Duodenal mucosa (tissue), 2 donors: ENCODE measurements around the gene RSRC1.
"Not testable (repeated sequence)": the region's sequence is repeated elsewhere in the genome, so short reads cannot be mapped to it uniquely, and the experiment has no call there.

Experiments used
- H3K27ac ChIP-seq: one replicate; pipeline ENCODE4 v1.7.0; 2013; ENCODE audit warnings: low read depth, low read length
- H3K27me3 ChIP-seq, 2 donors: one replicate each; pipeline ENCODE4 v1.7.0; 2013; ENCODE audit warnings: low read length in 2 of 2, control low read depth in 1 of 2; ENCODE audit not compliant: insufficient read depth in 2 of 2, control insufficient read depth in 1 of 2
- H3K36me3 ChIP-seq, 2 donors: one replicate each; pipeline ENCODE4 v1.7.0; 2013; ENCODE audit warnings: low read length in 2 of 2, control low read depth in 1 of 2; ENCODE audit not compliant: insufficient read depth in 2 of 2, control insufficient read depth in 1 of 2
- H3K4me1 ChIP-seq, 2 donors: one replicate each; pipeline ENCODE4 v1.7.0; 2013; ENCODE audit warnings: low read length in 2 of 2, control low read depth in 1 of 2; ENCODE audit not compliant: insufficient read depth in 2 of 2, control insufficient read depth in 1 of 2
- H3K4me3 ChIP-seq, 2 donors: one replicate each; pipeline ENCODE4 v1.7.0; 2013; ENCODE audit warnings: low read length in 2 of 2, low read depth in 1 of 2
- H3K9ac ChIP-seq, 2 donors: one replicate each; pipeline ENCODE4 v1.7.0; 2013; ENCODE audit warnings: low read length in 2 of 2, low read depth in 1 of 2
- H3K9me3 ChIP-seq, 2 donors: one replicate each; pipeline ENCODE4 v1.7.0; 2013; ENCODE audit warnings: low read length in 2 of 2, control low read depth in 1 of 2; ENCODE audit not compliant: control insufficient read depth in 1 of 2

Gene RSRC1

DNA sequence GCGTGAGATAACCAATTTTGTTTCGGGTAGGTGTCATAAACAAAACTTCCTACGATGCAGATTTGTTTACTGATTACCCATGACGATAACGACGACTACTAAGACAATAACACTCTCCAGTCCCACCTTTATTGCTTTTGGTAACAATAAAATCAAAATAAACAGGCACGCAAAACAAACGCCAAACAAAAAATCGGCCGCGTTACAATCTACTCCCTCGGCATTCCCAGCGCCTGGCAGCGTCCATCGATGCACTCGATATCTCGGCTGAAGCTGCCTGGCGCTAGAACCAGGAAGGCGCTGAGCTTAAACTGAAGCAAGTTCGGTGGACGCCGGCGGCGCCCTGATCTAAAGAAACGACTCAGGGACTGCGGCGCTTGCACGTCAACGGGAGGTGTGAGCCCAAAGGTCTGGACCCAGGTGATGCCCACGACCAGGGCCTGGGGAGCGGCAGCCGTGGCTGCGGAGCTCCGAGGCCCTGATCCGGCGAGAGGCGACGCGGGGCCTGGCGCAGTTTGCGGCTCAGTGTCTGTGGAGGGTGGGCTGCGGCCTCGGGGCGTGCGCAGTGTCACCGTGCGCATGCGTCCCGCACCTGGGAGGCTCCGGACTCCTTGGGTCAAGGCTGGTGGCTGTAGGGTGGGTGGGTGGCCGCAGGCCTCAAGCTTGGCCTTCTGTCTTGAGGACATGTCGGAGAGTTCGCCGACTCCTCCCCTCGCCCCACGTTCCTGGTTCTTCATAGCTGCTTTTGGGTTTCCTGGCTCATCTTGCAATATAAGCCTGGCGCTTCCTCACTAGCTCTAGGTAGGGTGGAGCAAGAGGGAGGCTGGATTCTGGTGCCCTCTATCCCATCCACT lies at the start of gene RSRC1:
TSS of gene RSRC1 (plus strand) at position 286 of the 854 bp plus-strand sequence. CDS start 12,016 bp downstream, outside the sequence.
- Histone ChIP-seq H3K9me3 (no peaks in the 10 kb centered on the region), H3K27ac (peak within 1 kb of the TSS; percentile 74), H3K9ac (peak within 1 kb of the TSS; percentile 68 to 73), H3K36me3 (no peaks in the 10 kb centered on the region), H3K4me3 (peak within 1 kb of the TSS; percentile 82 to 84), H3K27me3 (peaks cover 29 to 42% of the 10 kb centered on the region in 2 donors), H3K4me1 (peaks cover 11 to 18% of the 10 kb centered on the region in 2 donors)

DNA sequence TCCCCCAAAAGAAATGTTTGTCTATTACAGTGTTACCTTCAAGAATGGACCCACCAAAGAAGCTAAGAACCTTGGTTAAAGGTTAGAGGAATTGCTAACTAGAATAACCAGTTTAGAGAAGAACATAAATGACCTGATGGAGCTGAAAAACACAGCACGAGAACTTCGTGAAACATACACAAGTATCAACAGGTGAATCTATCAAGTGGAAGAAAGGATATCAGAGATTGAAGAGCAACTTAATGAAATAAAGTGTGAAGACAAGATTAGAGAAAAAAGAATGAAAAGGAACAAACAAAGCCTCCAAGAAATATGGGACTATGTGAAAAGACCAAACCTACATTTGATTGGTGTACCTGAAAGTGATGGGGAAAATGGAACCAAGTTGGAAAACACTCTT lies 44.3 kb upstream of the RSRC1 start:
- not testable (repeated sequence) for H3K27ac ChIP-seq, H3K9me3 ChIP-seq, H3K9ac ChIP-seq, H3K4me3 ChIP-seq, H3K4me1 ChIP-seq, H3K27me3 ChIP-seq, H3K36me3 ChIP-seq

DNA sequence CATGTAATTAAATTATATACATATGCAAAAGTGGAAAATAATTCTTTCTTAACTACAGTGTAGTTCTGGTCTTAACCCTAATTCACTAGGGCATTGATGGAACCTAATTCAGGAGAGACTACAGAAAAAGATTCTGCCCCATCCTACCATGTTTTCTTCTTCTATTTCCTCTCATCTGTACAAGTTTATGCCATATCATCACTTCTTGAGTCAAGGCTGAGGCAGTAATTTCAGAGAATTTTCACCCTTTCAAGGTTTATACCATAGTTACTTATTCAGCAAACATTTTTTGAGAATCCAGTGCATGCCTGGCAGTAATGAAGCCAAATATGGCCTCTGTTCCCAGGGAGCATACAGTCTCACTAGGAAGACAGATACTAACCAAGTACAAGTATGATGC lies 37.1 kb upstream of the RSRC1 start:
- Histone ChIP-seq H3K27me3 (no peaks in the 10 kb centered on the region), H3K9me3 (no peaks in the 10 kb centered on the region), H3K4me3 (no peak overlapping the region), H3K36me3 (no peaks in the 10 kb centered on the region), H3K4me1 (no peaks in the 10 kb centered on the region), H3K9ac (no peak overlapping the region), H3K27ac (no peak overlapping the region)

GRCh38 chr3:158074591-158074990 lies 35.3 kb upstream of the RSRC1 start:
- no peak overlapping the region for H3K9ac ChIP-seq
- no peak overlapping the region for H3K27ac ChIP-seq
- no peaks in the 10 kb centered on the region for H3K27me3 ChIP-seq
- no peak overlapping the region for H3K4me3 ChIP-seq
- no peaks in the 10 kb centered on the region for H3K9me3 ChIP-seq
- no peaks in the 10 kb centered on the region for H3K4me1 ChIP-seq
- no peaks in the 10 kb centered on the region for H3K36me3 ChIP-seq

- H3K4me1 ChIP-seq: no peaks in the 10 kb centered on the region
- no peaks in the 10 kb centered on the region for H3K9me3 ChIP-seq
- no peak overlapping the region for H3K4me3 ChIP-seq
- no peak overlapping the region for H3K27ac ChIP-seq
- H3K36me3 ChIP-seq: no peaks in the 10 kb centered on the region
- no peak overlapping the region for H3K9ac ChIP-seq
- H3K27me3 ChIP-seq: no peaks in the 10 kb centered on the region
These were observed 30.3 kb upstream of the RSRC1 start for GRCh38 chr3:158079599-158079998.

GRCh38 chr3:158084651-158085050 lies 25.2 kb upstream of the RSRC1 start:
- Histone ChIP-seq H3K9ac (no peak overlapping the region), H3K27ac (no peak overlapping the region), H3K27me3 (peaks cover 8 to 13% of the 10 kb centered on the region in 2 donors), H3K4me3 (no peak overlapping the region), H3K9me3 (no peaks in the 10 kb centered on the region), H3K36me3 (no peaks in the 10 kb centered on the region), H3K4me1 (no peaks in the 10 kb centered on the region)

DNA sequence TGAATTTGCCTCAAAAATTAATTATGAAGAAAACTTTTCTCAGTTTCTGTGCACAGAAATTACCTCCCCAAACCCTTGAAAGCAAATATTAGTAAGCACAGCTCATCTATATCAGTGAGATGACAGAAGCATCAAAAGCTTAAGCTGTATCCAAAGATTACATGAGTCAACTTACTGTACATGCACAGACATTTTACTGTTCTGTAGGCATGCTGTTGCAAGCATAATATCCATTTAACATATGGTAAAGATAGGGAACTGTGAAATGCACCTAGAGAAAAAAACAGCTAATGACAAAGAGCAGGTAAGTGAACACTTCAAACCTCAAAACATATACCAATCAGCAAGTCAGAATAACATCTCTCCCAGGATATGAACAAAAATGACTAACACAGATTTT lies 24.5 kb upstream of the RSRC1 start:
- H3K27me3 ChIP-seq: peaks cover 12 to 19% of the 10 kb centered on the region in 2 donors
- no peaks in the 10 kb centered on the region for H3K4me1 ChIP-seq
- no peak overlapping the region for H3K4me3 ChIP-seq
- no peak overlapping the region for H3K27ac ChIP-seq
- H3K9me3 ChIP-seq: no peaks in the 10 kb centered on the region
- H3K9ac ChIP-seq: no peak overlapping the region
- H3K36me3 ChIP-seq: no peaks in the 10 kb centered on the region

DNA sequence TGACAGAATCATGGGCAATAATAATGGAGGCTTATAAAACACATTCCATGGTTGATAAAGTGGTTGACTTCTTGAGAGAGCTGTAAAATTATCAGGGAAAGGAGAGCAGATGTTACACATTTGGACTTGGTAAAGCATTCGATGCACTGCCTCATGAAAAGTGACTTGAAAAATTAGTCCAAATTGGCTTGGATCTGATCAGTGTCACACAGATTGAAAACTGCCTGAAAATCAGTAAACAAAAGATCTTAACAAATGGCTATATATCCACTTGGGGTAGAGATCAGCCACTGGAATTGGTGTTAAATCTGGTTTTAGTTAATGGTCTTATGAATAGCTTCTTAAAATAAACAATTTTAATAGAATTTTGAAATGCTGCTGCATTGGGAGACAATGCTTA lies 24.0 kb upstream of the RSRC1 start:
- H3K27me3 ChIP-seq: peaks cover 12 to 19% of the 10 kb centered on the region in 2 donors

GRCh38 chr3:158086361-158086760 lies 23.5 kb upstream of the RSRC1 start:
- Histone ChIP-seq H3K36me3 (no peaks in the 10 kb centered on the region), H3K4me1 (no peaks in the 10 kb centered on the region), H3K9ac (no peak overlapping the region), H3K27me3 (peaks cover 12 to 19% of the 10 kb centered on the region in 2 donors), H3K27ac (no peak overlapping the region), H3K9me3 (no peaks in the 10 kb centered on the region), H3K4me3 (no peak overlapping the region)

More for the DNA sequence above, 24.0 kb upstream of the RSRC1 start:
- Histone ChIP-seq H3K4me3 (no peak overlapping the region), H3K27ac (no peak overlapping the region), H3K9me3 (no peaks in the 10 kb centered on the region), H3K4me1 (no peaks in the 10 kb centered on the region), H3K36me3 (no peaks in the 10 kb centered on the region), H3K9ac (no peak overlapping the region)

GRCh38 chr3:158086776-158087175 lies 23.1 kb upstream of the RSRC1 start:
- H3K9ac ChIP-seq: no peak overlapping the region
- no peak overlapping the region for H3K4me3 ChIP-seq
- peaks cover 16 to 23% of the 10 kb centered on the region in 2 donors for H3K27me3 ChIP-seq
- no peak overlapping the region for H3K27ac ChIP-seq
- no peaks in the 10 kb centered on the region for H3K36me3 ChIP-seq
- H3K9me3 ChIP-seq: no peaks in the 10 kb centered on the region
- no peaks in the 10 kb centered on the region for H3K4me1 ChIP-seq
